Colon (tissue), 2 donors: Measurements from ENCODE around the gene TRPM2.

ENCODE experiments used
- FAIRE-seq: peaks from 2 replicates; lab custom pipeline; 2012; peaks lifted over from hg19 to GRCh38; lab: Jason Lieb, UNC
- donor health status: control.
- donor health status: control.

The TRPM2 gene

DNA sequence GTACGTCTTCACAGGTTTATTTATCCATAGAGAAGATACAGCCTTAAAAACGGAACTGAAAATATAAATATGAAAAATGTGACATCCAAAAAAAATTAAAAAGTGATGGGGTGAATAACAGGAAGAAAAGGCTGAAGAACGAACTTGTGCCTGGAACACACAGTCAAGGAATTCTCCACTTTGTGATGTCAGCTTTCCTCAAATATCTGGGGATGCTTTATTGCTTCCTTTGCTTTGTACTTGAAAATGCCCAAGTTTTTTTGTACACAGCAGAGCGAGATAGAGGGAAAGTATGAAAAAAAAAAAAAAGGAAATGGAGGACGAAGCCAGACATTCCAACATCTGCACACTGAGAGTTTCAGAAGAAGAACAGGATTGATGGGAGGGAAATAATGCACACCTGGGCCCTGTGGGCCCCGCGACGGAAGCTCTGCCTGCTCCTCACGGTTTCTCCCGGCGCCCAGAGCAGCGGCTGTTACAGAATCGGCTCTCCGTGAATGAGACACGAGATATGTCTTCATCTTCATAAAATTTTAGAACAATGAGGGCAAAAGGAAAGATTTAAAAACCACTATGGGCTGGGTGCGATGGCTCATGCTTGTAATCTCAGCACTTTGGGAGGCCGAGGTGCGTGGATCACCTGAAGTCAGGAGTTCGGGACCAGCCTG, 91.9 kb downstream of the TRPM2 start:
- no peak for FAIRE-seq

DNA sequence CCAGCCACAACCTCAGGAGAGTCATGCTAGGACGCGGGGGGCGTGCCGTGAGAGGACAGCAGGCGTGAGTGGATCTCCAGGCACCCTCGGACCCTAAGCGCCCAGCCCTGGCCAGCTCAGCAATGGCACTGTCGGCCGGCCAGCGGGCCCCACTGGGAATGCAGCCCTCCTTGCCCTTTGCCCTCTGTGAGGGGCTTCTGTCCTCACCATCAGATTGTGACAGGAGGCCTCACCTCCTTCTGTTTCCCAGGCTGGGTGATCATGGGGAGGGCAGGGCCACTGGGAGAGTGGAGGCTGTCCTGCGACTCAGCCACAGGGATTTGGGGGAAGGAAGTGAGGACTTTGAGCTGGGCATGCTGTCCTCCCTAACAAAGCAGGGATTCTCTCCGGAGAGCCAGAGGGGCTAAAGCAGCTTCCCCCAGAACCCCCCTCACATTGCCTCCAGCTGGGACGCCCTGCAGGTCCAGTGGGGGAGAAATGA, 95.3 kb downstream of the TRPM2 start:
- FAIRE-seq, result no peak

DNA sequence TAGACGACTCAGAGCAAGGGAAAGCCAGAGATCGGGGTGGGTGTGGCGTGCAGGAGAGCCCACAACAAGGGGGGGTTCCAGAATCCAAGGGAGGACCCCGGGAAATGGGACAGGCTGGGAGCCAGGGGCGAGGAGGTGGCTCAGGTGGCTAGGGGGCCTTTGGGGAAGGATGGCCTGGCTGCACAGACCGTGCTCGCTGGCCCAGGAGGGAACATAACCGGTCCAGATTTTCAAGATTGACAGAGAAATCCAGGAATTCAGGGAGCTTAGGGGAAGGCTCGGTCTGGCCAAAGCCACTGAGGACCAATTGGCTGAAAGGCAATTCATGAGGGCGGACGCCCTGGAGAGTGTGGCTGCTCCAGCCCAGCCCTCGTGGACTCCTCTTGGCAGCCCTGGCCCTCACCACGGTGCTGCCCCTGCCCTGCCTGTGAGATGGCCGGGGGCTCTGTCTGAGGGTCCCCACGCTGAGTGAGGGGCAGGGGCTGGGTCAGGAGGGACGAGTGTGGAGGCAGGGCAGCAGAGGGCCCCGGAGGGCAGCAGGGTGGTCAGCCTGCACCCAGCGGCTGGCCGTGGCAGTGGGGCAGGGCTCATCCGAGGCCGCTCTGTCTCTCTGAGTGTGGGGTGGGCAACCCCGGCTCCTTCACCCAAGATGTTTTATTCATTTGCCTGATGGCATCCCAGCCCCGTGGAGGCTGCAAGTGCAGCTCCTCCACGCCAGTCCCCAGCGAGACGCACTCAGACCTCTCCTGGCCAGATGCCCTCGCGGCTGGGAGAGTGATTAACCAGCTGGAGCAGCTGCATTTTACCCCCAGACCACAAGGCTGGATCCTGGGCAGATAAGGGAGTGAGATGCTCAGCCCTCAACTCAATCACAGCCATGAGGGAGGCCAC, 96.3 kb downstream of the TRPM2 start:
- FAIRE-seq, result no peak

DNA sequence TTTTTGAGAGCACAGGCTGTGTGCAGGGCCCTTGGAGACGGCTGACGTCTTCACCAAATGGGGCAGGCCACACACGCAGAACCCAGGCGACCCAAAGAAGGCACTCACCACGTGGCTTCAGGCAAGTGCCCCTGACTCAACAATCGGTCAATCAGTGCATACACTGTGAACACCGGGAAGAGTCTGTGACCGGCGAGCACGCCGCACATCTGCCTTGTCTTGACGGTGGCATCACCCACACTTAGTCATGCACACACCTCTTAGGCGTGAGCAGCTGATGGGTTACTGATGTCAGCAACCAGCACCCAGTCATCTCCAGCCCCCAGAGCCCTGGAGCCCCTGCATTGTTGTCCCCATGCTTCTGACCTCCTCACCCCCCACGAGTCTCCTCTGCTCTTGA, 97.0 kb downstream of the TRPM2 start:
- no peak for FAIRE-seq

DNA sequence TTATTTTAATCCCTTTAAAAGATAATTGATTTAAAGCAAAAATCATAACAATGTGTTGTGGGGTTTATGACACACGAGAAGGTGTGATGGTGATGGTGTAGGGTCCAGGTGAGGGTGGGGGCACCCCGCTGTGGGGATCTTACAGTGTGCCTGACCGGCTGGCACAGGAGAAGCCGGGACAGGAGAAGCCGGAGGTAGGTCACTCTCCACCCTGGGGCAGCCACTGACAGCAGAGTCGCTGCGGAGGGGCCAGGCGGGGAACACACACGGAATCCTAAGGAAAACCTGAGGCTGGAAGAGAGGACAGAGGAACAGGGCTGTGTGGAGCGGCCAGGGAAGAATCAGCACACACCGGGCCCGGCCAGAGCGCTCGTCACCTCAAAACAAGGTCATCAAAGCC, 97.6 kb downstream of the TRPM2 start:
- no peak for FAIRE-seq

DNA sequence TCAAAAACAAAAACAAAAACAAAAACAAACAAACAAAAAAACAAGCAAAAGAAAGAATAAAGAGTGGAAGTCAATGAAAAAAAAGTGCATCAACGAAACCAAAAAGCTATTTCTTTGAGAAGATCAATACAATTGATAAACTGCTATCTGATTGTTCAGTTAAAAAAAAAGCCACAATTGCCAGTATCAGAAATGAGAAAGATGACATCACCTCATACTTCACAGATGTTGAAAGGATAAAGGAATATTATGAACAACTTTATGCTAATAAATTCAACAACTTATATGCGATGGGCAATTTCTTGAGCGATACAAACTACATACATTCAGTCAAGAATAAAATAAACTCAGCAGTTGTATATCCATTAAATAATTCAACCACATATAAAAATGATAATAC, 99.7 kb downstream of the TRPM2 start:
- FAIRE-seq, result no peak

DNA sequence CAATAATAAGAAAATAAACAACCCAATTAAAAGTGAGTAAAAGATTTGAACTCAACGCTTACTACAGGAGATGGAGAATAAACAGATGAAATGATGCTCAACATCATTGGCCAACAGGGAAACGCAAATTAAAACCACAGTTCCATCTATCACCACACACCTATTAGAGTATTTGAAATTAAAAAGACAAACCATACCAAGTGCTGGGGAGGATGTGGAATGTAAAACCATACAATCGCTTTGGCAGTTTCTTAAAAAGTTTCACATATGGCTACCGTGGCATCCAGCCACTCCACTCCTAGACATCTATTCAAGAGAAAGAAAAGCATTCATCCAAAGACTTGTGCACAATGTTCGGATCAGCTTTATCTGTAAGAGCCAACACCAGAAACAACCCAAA, 100.6 kb downstream of the TRPM2 start:
- FAIRE-seq, result no peak

DNA sequence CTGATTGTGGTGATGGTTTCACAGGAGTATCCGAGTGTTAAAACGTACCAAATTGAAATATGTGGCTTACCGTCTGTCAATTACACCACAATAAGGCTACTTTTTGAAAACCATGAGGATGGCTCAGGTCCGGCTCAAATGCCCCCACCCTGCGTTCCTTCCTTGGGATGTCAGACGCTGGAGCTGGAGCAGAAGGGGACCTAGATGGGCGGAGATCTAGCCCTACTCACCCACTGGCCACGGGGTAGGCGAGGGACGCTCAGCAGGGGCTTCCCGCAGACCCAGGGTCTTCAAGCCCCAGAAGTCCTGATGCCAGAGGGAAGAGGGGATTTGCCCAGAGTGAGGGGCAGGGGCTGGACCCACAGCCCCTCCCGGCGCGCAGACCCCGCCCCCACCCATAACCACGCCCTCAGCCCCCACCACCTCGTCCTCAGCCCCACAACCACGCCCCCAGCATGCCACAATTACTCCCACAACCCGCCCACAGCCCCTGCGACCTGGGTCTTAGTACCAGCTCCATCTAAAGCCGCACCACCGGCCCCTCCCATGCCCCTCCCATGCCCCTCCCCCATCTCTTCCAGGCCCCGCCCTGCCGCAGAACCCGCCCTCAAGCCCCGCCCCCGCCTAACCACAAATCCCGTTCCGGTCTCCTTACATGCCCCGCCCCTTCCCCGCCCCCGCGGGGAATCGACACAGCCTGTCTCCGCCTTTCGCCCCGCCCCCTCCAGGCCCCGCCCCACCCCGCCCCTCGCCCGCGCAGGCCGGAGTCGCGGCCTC, 101.5 kb downstream of the TRPM2 start, which contains the start of gene LRRC3:
Gene LRRC3, plus strand, starts transcription at position 764 of the 777 bp plus-strand sequence. CDS start 1,135 bp downstream, outside the sequence.
- no peak for FAIRE-seq

DNA sequence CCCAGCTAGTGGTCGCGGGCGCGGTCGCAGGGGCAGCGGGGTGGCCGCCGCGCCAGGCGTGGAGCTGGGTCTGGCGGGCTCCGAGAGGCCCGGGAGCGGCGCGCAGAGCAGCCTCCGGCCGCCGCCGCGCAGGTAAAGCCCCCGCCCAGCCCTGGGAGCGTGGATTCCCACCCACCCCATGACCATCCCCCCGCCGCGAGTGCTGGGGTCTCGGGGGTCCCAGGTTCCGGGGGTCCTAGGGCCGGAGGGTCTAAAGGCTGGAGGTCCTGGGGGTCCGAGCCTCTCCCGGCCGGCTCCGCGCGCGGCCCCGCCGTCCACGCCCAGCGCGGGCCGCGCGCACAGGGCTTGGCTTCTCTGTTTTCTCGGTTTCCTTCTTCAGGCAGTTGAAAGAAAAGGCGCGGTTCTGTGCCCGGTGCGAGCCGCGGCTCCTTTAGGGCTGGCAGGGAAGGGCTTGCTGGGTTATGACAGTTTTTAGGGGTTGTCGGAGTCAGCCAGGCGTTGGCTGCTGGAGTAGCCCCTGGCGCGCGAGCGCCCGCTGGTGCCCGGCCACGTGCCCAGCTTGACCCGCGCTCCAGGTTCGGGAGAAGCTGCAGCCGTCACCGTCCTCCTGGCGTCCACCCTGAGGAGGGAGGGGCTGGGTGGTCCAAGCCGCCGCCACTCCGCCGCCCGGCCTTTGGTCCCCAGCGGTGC, 102.2 kb downstream of the TRPM2 start:
- no peak for FAIRE-seq

DNA sequence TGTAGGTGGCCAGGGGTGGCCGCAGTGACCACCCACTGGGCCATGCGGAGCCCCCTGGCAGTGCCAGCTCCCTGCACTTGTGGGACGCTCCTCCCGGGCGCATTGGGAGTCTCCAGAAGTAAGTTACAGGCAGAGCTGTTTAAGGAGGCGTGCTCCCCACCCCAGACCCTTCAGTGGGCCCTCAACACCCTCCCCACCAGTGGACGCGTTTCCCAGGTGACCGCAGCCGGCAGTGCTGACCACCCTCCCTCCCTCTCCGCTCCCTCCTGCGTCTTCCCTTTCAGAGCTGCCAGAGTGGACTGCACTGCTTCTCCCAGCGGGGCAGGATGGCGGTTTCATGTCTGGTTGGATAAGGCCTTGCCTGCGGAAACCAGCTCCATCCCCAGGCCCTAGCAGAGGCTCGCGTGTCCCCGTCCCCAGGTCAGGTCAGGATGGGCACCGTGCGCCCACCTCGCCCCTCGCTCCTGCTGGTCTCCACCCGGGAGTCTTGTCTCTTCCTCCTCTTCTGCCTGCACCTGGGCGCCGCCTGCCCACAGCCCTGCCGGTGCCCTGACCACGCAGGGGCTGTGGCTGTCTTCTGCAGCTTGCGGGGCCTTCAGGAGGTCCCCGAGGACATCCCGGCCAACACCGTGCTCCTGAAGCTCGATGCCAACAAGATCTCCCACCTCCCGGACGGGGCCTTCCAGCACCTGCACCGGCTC, 102.9 kb downstream of the TRPM2 start:
- no peak for FAIRE-seq

DNA sequence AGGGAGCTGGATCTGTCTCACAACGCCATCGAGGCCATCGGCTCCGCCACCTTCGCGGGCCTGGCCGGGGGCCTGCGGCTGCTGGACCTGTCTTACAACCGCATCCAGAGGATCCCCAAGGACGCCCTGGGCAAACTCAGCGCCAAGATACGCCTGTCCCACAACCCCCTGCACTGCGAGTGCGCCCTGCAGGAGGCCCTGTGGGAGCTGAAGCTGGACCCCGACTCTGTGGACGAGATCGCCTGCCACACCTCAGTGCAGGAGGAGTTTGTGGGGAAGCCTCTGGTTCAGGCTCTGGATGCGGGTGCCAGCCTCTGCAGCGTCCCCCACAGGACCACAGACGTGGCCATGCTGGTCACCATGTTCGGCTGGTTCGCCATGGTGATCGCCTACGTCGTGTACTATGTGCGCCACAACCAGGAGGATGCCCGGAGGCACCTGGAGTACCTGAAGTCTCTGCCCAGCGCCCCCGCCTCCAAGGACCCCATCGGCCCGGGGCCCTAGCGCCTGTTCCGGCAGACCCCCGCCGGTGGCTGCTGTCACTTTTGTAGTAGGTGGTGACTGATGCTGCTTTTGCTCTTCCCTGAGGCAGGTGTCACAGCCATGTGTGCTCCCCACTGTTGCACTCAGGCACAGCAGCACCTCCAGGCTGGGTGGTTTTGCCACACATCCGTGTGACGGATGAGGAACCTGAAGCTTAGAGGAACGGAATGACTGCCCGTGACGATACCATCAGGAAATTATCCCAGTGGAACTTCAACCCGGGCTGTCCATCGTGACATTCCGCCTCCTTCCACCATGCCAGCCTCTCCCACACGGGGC, 103.7 kb downstream of the TRPM2 start:
- no peak for FAIRE-seq

DNA sequence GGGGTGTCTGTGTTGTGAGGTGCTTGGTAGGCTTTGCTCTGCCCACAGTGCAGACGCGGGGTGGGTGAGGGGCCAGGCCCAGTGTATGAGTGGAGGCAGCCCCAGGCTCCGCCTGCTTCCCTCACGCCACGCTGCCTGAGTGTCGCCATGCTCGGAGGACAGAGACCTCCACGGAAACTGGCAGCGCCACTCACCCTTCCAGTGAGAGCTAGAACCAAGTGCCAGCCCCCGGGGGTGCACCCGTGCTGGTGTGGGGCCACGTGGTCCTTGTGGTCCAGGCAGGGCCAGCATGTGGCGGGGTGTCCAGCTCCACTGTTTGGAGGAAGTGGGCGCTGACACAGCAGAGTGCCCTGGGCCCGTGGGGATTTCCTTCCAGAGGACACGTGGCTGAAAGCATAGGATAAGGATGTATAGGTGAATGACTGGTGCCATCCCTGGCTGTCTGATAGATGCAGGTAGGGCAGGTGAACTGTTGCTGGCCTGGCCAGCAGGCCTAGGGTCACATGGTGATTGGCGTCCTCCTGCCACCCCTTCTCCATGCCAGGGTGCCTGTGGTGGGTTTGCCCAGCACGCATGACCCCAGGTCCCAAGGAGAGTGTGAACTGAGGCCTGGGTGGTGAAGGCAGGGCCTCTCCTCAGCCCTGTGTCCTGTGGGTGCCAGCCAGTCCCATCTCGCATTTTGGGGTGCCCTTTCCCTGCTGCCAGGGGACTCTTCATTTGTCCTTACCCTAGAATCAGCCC, 105.7 kb downstream of the TRPM2 start:
- no peak for FAIRE-seq

DNA sequence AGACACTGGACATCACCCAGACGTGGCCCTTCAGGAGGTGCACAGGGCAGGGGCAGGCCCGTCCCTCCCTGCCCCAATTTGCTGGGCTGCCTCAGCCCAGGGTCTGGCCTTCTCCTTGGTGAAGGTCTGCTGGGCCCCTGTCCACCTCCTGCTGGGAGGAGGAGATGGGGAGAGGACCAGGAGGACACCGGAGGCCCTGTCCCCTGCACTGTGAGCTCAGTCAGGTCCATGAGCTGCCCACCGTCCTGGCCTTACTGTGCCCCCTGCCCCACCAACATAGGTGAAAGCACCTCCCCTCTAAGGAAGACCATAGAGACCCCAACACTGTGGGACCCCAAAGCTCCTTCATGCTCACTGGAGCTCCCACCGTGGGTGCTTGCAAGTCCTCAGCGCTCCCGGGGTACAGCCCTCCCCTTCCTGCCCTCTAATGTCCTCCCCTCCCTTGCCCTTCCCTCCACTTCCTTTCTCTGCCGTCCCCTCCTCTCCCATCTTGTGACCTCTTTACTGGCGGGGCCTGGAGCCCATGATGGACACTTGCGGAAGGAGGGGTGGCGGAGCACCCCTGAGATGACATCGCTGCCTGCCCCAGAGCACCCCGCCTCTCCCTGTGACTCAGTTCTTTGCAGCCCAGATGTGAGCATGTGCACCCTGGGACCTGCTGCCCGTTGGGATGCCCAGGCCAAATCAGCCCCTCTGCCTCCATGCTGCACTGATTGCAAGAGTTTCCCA, 106.5 kb downstream of the TRPM2 start:
- no peak for FAIRE-seq

DNA sequence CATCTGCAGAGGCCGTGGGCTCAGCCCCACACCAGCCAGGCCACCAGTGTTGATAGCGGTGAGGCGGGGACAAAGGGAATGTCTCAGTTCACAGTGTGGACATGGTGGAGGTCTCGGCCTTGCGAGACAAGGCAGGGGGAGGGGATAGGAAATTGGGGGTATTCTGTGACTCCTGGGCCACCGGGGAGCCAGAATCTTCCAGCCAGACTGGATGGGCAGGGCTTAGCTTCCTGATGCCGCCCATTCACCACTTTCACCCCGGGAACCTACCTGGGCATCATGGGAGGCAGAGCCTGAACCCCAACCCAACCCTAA, 107.0 kb downstream of the TRPM2 start:
- no peak for FAIRE-seq

DNA sequence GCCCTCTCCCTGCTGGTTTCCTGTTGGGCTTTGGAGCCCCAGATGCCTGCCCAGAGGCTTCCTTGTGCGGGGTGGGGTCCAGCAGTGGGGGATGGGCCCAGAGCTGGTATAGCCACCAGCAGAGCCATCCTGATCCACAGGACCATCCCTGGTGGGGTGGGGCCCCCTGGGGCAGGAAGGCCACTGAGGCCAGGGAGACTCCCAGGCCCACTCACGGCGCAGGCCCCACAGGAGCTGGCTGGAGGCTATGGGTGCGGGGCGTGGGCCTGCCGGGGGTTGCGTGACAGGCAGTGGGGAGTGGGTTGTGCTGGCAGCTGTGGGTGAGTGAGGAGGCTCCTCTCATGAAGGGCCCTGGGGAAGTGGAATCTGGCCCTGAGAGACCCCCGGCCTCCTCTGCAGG, 107.6 kb downstream of the TRPM2 start:
- no peak for FAIRE-seq

DNA sequence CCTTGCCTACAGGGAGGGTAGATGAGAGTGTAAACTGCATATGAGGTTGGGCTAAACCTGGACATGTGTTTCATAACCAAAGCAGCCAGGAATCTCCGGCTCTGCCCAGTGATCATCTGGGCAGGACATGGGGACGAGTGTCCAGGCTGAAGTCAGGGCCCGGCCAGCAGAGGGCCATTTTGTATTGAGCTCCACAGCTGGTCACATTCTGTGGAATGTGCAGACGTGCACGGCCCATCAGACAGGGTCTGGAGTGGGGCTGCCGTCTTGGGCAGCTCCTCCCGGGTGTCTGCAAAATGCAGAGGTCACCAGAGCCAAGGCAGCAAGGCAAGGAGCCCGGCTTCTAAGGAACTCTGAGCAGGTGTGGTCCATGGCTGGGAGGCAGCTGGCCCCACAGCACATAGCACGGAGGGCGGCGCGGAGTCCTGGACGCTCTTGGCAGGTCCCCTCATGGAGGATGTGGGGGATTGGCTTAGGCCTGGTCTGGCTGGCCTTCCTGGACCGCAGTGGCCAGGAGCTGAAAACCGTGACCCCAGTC, 108.1 kb downstream of the TRPM2 start:
- no peak for FAIRE-seq

DNA sequence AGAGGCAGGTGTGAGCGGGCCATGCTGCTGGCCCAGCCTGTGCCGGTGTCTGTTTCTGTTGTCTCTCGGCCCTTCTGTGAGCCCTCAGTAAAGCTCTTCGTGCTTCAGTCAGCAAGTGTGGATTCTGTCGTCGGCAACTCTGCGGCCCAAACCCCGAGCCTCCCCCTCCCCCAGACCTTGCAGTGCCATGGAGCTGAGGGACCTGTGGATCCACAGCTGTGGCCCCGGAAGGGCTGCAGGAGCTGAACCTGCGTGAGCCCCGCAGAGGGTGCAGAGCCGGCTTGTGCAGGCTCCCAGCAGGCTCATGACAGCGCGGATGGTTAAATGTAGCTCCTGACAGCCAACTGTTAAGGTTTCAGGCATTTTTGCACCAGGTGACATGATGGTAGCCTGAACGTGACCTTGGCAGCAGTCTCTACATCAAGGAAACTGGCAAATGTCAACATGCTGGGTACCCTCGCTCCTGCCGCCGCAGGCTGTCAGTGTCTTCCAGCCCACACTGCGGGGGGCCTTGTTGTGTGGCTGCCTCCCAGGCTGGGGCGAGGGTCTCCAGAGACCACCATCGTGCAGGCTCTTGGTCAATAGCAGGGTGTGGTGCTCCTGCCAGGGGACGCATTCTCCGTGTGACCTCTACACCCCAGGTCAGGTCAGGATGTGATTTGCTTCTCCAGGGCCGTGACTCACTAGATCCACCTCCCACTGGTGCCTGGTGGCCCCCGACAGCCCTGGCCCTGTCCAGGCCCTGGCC, 108.8 kb downstream of the TRPM2 start:
- FAIRE-seq, result no peak

DNA sequence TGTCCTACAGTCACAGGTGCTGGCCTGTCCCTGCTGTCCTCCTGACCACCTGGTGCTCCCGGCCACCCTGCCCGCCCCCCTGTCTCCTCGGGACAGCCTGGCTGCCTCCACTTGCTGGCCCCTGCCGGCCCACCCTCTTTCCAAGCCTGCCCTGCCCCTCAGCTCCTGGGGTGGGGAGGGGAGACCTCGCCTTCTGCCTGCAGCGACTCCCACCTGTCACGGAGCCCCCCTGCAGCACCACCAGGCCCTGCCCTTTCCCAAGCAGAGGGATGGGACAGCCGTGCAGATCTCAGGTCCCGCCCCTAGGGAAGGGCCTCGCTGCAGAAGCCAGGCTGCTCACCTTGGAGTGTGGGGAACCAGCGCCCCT, 109.4 kb downstream of the TRPM2 start:
- no peak for FAIRE-seq
